Transverse colon (tissue), 3 donors: ENCODE results near the gene PTPRD.

ENCODE experiments used
- POLR2A ChIP-seq: fragments of 450-650 bp; IDR thresholded peaks from one replicate; pipeline ENCODE4 v1.6.1; 2016; ENCODE audit warnings: antibody characterized with exemption, mild to moderate bottlenecking, moderate library complexity
- TF ChIP-seq, protein P1 (sequence below), 5 experiments: fragments of 200-600 bp in 3 of 5; fragments of 450-650 bp in 2 of 5; sonication (generic) in 3 of 5; IDR thresholded peaks; 1 replicate in 2 of 5; 2 replicates in 3 of 5; pipeline ENCODE4 v1.5.1; 2016 to 2017; ENCODE audit warnings: antibody characterized with exemption in 5 of 5, inconsistent platforms in 3 of 5, mild to moderate bottlenecking in 2 of 5, moderate library complexity in 1 of 5

DNA sequence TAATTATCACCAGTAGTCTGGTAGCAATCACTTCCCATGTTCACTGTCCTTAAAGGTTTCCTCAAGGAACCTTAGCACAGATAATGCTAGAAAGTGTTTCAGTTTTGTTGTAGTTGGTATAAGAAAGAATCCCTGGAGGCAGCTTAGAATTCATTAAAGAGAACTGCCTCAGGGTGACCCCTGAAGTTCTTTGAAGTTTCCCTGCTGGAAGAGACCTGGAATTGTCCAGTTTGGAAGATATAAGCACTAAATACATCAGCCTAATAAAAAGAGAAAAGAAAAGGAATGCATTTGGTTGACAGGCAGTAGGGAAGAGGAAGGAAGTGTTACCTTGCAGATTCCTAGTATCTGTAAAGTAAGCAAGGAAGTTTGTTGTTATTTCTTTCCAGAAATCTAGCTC, 1813.6 kb downstream of the PTPRD start:
- TF ChIP-seq POLR2A: no peak
- TF ChIP-seq, protein P1, sequence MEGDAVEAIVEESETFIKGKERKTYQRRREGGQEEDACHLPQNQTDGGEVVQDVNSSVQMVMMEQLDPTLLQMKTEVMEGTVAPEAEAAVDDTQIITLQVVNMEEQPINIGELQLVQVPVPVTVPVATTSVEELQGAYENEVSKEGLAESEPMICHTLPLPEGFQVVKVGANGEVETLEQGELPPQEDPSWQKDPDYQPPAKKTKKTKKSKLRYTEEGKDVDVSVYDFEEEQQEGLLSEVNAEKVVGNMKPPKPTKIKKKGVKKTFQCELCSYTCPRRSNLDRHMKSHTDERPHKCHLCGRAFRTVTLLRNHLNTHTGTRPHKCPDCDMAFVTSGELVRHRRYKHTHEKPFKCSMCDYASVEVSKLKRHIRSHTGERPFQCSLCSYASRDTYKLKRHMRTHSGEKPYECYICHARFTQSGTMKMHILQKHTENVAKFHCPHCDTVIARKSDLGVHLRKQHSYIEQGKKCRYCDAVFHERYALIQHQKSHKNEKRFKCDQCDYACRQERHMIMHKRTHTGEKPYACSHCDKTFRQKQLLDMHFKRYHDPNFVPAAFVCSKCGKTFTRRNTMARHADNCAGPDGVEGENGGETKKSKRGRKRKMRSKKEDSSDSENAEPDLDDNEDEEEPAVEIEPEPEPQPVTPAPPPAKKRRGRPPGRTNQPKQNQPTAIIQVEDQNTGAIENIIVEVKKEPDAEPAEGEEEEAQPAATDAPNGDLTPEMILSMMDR (IDR thresholded peaks at IDR 0.05): no peak
